ENCODE data around the gene ITPKB. TPM values are rescaled to one million over a fixed set of nuclear protein-coding genes. Genes with fewer than 3 reads are reported as not detected.

The ITPKB gene
- total and polyA plus RNA-seq, 2 experiments from 2014 or later = 0.31 to 5.2 TPM

DNA sequence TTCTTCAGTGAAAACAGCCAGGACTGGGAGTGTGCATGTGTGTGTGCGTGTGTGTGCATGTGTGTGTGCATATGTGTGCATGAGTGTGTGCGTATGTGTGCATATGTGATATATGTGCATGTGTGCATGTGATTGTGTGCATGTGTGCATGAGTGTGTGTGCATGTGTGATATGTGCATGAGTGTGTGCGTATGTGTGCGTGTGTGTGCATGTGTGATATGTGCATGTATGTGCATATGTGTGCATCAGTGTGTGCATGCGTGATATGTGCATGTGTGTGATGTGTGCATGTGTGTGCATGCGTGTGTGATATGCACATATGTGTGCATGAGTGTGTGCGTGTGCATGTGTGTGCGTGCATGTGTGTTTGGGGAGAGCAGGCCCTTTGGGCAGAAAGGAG lies 89.8 kb downstream of the ITPKB start:
- Mint-ChIP-seq H3K4me3 (no peak overlapping the region), H3K27me3 (ENCODE audit: insufficient read depth, low read depth, poor library complexity) (peaks cover 10% of the 10 kb centered on the region), H3K27ac (no peak overlapping the region; the same call in 1 of the 2 replicates), H3K9me3 (no peaks in the 10 kb centered on the region; the same call in 2 of the 3 replicates), H3K4me1 (peaks cover 27% of the 10 kb centered on the region), H3K36me3 (ENCODE audit: low read depth) (no peaks in the 10 kb centered on the region; the same call in 2 of the 3 replicates)
- no peak for ATAC-seq
- Histone ChIP-seq H3F3A (replicated peaks; ENCODE audit: low read depth) (no peaks in the 10 kb centered on the region), H3K9me2 (ENCODE audit: insufficient read depth) (no peaks in the 10 kb centered on the region), H3K4me1 (ENCODE audit: insufficient read depth) (peaks cover 6% of the 10 kb centered on the region; the same call in 1 of the 2 replicates), H3K36me3 (ENCODE audit: insufficient read depth) (no peaks in the 10 kb centered on the region), H3K27me3 (ENCODE audit: insufficient read depth) (no peaks in the 10 kb centered on the region), H3K4me2 (no peak overlapping the region), H3K79me2 (replicated peaks; ENCODE audit: insufficient read depth) (no peaks in the 10 kb centered on the region), H3K4me3 (no peak overlapping the region), H4K20me1 (replicated peaks; ENCODE audit: insufficient read depth) (no peaks in the 10 kb centered on the region), H3K27ac (ENCODE audit: low read depth) (no peak overlapping the region), H2AFZ (no peak overlapping the region)
- no peak for DNase-seq (ENCODE audit: low spot score)
- TF ChIP-seq, protein P1, sequence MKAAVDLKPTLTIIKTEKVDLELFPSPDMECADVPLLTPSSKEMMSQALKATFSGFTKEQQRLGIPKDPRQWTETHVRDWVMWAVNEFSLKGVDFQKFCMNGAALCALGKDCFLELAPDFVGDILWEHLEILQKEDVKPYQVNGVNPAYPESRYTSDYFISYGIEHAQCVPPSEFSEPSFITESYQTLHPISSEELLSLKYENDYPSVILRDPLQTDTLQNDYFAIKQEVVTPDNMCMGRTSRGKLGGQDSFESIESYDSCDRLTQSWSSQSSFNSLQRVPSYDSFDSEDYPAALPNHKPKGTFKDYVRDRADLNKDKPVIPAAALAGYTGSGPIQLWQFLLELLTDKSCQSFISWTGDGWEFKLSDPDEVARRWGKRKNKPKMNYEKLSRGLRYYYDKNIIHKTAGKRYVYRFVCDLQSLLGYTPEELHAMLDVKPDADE (IDR thresholded peaks at IDR 0.05) = no peak
- TF ChIP-seq JUNB (IDR thresholded peaks at IDR 0.05; ENCODE audit: unreplicated experiment) (no peak), EZH2phosphoT487 (IDR thresholded peaks at IDR 0.05; ENCODE audit: unreplicated experiment) (no peak), POLR2AphosphoS5 (IDR thresholded peaks at IDR 0.05; ENCODE audit: low read depth) (no peak), STAT1 (IDR thresholded peaks at IDR 0.05; ENCODE audit: unreplicated experiment) (no peak), CREB1 (CRISPR knock-in tag; IDR thresholded peaks at IDR 0.05; ENCODE audit: low read depth) (no peak), EZH2 (IDR thresholded peaks at IDR 0.05; ENCODE audit: low read depth, unreplicated experiment) (no peak), ZNF462 (CRISPR knock-in tag; IDR thresholded peaks at IDR 0.05) (no peak), ZNF114 (CRISPR knock-in tag; IDR thresholded peaks at IDR 0.05) (no peak)

Data from GM23338 (cell line).